GM18867 (cell line): Measurements from ENCODE around the gene ARL15.

Source experiments
- ATAC-seq: cut with Tn5 transposase; IDR thresholded peaks from one replicate; pipeline ENCODE4 v1.9.1; 2021; ENCODE audit warnings: mild to moderate bottlenecking, moderate library complexity; ENCODE audit not compliant: unreplicated experiment

The ARL15 gene

GRCh38 chr5:53950621-53951020 lies 359.8 kb downstream of the ARL15 start:
- ATAC-seq = no peak

GRCh38 chr5:53948598-53948997 lies 361.8 kb downstream of the ARL15 start:
- no peak for ATAC-seq

GRCh38 chr5:53946405-53947100 lies 363.8 kb downstream of the ARL15 start:
- ATAC-seq = no peak

GRCh38 chr5:53944981-53945380 lies 365.4 kb downstream of the ARL15 start:
- ATAC-seq = no peak

DNA sequence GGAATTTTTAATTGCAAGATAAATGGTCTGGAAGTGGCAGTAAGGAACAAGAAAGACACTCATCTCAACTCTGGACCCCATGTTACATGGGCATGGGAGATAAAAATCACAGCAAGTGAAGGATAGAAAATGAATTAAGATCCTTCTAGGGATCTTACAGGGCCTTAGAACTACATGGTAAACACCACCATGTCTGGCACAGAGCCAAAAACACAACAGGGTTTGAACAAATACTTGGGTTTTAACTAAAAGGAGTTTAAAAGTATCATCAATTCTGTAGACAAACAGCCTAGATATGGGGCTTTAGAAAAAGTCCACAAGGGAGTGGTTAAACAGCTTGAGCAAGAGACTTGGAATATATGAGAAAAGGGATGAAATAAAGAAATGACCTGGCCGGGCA lies 366.4 kb downstream of the ARL15 start:
- no peak for ATAC-seq

GRCh38 chr5:53942724-53943123 lies 367.6 kb downstream of the ARL15 start:
- ATAC-seq = no peak

DNA sequence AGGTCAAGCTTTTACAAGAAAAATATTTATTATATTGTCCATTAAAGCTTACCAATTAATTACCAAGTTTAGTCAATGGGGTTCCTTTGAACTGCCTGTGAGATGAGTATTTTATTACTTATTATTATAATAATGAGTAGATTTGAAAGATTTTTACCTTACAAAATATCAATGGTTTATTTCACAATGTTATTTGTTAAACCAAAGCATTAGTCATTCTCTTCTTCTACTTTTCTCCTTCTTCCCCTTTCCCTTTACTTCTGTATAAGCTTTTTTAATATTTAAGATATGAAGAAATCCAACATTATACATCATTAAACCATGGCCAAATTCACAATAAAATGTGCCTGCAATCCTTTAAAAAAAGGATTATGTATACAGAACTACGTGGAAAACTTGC lies 369.5 kb downstream of the ARL15 start:
- no peak for ATAC-seq

- no peak for ATAC-seq
Measured at GRCh38 chr5:53937467-53937866, 372.9 kb downstream of the ARL15 start.

- ATAC-seq = no peak
Measured at GRCh38 chr5:53936481-53937352, 373.7 kb downstream of the ARL15 start.

DNA sequence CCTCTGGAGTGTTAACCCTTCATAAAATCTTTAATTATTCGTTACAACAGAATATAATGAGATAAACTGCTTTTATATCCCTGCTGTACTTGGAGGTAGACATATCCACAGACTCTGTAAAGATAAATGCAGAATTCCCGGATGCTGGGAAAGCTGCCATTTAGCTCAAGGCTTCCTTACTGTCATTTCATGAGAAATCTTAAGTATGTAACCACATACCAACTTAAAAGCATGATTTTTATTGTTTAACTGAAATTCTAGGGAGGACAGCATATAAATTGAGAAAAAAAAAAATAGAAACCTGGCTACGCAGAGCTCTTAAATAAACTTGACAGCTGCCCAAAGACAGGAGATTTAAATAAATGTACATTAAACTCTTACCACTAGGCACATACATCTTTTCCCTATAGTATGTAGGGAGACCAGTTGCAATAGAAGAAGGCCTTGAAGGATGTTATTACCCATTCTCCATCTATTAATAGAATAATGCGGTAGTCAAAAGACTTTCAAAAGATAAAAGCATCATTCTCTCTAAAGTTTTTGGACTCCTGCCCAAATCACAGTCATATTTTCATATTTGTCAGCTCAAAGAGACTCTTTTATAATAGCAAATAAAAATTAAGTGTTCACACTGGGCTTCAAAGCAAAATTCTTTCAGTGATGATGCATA lies 376.1 kb downstream of the ARL15 start:
- ATAC-seq = no peak

GRCh38 chr5:53932351-53932750 lies 378.0 kb downstream of the ARL15 start:
- no peak for ATAC-seq

DNA sequence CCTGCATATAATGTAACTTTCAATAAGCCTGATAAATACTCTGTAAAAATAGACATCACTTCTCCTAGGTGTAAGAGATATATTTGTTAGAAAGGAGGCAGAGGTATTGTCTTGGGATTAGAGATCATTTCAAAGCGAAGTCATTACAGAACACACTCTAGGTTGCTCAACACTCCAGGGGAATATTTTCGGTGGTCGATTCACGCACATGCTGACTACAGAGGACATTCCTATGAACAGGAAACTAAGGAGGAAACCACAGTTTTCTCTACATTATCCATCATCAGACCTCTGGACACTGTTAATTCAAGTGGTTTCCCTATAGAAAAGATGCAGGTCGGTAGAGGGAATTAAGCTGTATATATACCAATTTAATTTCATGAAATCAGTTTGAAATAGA lies 379.9 kb downstream of the ARL15 start:
- ATAC-seq = no peak

GRCh38 chr5:53929570-53929969 lies 380.8 kb downstream of the ARL15 start:
- ATAC-seq = peak; percentile 60

- no peak for ATAC-seq
Measured at GRCh38 chr5:53929152-53929551, 381.2 kb downstream of the ARL15 start.

DNA sequence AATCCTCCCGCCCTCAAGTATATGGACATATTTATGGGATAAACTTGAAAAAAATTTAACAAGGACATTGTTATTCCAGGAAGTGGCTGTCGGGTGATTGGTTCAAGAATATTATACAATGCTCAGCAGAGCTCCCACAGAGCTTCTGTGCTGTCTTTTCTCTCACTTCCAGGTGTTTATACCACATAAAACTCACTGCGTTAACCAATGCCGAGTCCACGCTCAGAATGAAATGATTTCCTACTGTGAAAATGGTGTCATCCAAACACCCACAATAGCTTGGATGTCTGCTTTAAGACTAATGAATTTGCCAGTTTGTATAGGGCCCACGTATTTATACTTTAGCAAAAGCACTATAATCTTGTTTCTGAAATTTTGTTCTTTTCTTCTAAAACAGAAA lies 381.7 kb downstream of the ARL15 start:
- no peak for ATAC-seq

DNA sequence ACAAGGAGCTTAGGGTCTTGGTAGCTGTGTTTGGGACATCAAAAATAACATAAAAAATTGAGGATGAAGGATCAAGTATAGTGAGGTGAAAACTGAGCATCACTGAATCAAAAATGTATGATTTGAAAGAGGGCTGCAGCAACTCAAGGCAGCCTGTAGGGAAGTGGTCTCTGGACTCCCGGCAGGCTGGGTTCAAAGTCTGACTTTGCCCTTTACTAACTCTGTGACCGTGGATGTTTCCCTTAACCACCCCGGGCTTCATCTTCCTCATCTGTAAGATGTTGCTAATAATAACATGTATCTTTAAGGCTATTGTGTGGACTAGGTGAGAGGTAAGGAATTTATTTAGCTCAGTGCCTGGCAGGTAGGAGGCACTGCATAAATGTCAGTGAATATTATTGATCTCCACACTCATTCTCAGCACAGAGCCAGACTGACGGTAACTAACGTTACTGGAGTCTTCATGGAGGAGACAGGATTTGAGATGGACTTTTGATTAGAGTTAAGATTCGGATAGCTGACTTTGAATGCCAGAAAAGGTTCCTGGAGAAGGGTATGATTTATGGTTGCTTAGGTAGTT lies 382.6 kb downstream of the ARL15 start:
- ATAC-seq = no peak

- ATAC-seq = no peak
Measured at GRCh38 chr5:53926026-53926425, 384.3 kb downstream of the ARL15 start.

GRCh38 chr5:53924392-53924791 lies 386.0 kb downstream of the ARL15 start:
- no peak for ATAC-seq

- ATAC-seq = no peak
Measured at GRCh38 chr5:53923961-53924360, 386.4 kb downstream of the ARL15 start.

DNA sequence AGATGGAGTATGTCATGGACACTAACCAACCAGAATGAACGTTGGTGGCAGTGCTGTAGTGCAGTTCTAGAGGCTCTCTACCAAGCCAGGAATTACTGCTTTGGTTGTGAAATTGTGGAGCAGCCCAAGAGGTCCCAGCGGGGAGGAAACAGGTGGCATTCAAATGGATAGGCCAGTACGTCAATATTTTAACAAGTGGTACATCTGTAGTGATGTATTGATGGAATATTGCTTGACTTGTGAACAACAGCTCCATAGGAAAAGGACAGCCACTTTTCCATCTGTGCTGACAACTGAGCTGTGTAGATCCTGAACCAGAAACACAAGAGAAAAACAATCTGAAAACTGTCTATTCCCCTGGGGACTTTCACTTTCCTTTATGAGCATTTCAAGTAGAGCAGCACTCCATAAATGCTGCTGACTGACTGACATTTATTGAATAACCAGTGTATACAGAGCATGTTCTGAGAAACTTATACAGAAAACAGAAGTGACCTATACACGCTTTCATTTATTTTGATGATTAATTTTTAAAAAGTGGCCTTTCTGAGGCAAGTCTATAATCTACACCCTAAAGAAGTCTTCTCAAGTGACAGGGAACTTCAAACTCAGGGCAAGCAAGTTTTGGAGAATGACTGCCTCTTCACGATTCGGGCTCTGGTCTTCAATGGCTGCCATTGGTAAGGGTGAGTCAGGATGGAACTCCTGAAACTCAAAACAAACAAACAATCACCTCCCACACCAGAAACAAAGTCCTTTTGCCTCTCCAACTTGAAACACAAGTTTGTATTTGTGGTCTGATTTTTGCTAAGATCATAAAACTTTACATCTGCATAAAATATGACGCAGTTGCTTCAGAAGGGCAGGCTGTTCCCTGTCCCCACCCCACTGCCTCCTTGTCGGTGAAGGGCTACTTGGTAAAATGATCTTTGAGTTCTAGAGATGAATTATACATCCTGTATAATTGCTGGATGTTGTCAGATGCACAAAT lies 387.6 kb downstream of the ARL15 start:
- ATAC-seq = no peak
